GM21825 (cell line): ENCODE measurements around the gene DACH2.

Experiments used
- ATAC-seq: cut with Tn5 transposase; IDR thresholded peaks from one replicate; pipeline ENCODE4 v1.9.1; 2021; ENCODE audit warnings: mild to moderate bottlenecking, moderate library complexity; ENCODE audit not compliant: unreplicated experiment

Gene DACH2

DNA sequence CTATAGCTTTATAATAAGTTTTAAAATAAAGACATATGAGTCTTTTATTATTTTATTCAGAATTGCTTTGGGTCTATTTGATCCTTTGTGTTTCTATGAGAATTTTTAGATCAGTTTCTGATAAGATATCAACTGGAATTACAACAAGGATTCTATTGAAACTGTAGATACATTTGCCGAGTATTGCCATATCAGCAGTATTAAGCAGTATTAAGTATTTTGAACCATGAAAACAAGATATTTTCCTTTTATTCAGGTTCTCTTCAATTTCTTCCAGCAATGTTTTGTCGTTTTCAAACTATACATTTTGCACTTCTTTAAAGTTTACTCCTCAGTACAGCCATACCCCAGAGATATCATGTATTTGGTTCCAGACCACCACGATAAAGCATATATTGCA is 598.8 kb downstream of the DACH2 start:
- no peak for ATAC-seq

DNA sequence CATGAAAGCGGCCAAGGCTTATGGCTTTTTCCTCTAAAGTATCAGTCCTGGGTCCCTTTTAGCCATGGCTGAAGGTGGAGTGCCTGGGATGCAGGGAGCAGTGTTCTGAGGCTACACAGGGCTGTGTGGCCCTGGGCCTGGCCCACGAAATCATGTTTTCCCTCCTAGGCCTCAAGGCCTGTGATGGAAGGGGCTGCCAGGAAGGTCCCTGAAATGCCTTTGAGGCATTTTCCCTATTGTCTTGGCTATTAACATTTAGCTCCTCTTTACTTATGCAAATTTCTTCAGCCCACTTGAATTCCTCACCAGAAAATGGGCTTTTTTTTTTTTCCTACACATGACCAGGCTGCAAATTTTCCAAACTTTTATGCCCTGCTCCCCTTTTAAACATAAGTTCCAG is 657.0 kb downstream of the DACH2 start:
- ATAC-seq: no peak

DNA sequence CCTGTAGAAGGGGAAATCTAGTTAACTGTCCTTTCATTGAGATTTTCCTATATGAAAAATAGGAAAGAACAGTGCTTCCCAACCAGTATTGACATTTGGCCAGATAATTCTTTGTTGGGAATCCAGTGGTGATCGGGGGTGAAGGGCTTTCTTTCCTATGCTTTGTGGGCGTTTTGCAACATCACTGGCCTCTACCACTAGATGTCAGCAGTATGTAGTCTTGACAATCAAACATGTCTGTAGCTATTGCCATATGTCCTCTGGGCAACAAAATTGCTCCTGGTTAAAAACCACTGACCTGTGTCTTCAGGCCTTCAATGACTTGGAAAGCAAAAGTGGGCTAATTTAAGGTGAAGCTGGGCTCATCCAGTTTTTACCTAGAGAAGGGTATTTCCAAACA is 658.5 kb downstream of the DACH2 start:
- ATAC-seq: peak; percentile 67

DNA sequence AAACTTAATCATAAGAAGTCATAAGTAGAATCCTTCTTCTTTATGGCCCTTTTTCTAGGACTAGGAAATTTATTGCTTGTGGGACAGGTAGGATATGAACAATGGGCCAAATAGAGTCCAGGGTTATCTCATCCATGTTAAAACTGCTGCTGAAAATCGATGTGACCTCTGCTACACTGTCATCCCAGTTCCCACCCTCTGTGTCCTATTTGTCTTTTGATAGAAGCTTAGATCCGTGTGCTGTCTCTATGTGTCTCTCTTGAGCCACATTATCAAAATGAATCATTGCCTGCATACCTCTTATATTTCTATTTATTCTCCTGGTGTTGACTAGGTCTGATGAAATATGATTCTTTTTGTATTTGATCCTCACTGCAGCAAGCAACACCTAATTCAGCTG is 661.4 kb downstream of the DACH2 start:
- no peak for ATAC-seq

DNA sequence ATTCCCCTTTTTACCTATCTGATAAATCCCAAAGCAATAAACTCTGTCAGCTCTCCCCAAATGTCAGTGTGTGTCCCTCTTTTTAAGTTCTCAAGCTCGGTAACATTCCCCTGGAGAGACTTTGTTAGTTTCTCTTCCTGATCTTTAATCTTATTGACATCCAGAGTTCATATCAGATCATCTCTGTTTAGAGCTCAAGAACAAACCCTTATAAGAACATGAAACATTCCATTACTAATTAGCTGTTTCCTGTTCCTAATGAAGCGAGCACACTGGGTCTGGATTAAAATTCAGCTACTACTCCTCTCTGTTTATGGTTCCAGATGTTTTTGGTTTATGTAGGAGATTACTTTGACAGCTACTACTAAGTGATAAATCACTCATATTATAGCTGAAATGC is 681.5 kb downstream of the DACH2 start:
- ATAC-seq: no peak

DNA sequence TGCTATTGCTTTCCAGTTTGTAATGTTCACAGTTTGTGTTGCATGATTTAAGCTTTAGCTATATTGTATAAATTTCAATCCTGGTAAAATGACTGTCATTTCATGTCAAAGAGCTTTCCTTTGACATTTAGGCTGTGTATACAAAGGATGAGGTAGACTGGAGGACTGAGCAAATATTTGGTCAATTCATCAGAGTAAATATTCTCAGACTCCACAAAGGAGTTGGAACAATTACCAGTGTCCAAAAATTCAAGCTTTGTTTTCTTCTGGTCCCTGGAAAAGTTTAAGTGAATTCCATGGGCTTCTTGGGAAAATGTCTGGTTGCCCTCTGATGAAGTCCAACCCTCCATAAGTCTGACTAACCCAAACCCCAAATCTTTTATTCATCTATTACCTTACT is 682.4 kb downstream of the DACH2 start:
- no peak for ATAC-seq

DNA sequence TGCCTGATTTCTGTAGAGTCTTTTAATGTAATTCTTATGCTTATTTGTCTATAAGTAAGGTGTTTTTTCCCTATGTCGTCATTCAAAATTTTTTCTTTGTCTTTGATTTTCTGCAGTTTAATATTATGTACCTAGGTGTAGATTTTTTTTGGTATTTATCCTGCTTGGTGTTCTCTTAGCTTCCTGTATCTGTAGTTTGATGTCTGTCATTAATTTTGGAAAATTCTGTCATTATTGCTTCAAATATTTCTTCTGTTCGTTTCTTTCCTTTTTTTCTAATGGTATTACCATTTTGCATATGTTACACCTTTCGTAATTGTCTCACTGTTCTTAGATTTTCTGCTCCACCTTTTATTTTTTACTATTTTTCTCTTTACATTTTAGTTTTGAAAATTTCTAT is 696.9 kb downstream of the DACH2 start:
- ATAC-seq: no peak
